Gastroesophageal sphincter (tissue), 4 donors: ENCODE results near the gene MYO7A. TPM values are rescaled to one million over a fixed set of nuclear protein-coding genes. Genes with fewer than 3 reads are reported as not detected.

Experiments
- ATAC-seq: fragments of 150-250 bp; one replicate; pipeline ENCODE4 v1.9.1; 2016; ENCODE audit warnings: mild to moderate bottlenecking, moderate library complexity
- H3K27ac ChIP-seq, 4 donors: fragments of 200-600 bp; sonication (generic) in 3 of 4; 1 replicate in 3 of 4; 2 replicates in 1 of 4; pipeline ENCODE4 v1.5.1; 2016 to 2019
- H3K27me3 ChIP-seq: fragments of 200-600 bp; sonication (generic); one replicate; pipeline ENCODE4 v1.5.1; 2019
- H3K36me3 ChIP-seq, 2 donors: fragments of 200-600 bp; sonication (generic); one replicate each; pipeline ENCODE4 v1.5.1; 2019; ENCODE audit warnings: control low read depth in 1 of 2
- H3K4me1 ChIP-seq, 3 donors: fragments of 200-600 bp; sonication (generic); 1 replicate in 2 of 3; 2 replicates in 1 of 3; pipeline ENCODE4 v1.5.1; 2016 to 2019; ENCODE audit warnings: control low read depth in 2 of 3
- H3K4me3 ChIP-seq, 2 donors: fragments of 200-600 bp; sonication (generic); one replicate each; pipeline ENCODE4 v1.5.1; 2019; ENCODE audit warnings: mild to moderate bottlenecking in 1 of 2, moderate library complexity in 1 of 2
- H3K9me3 ChIP-seq, 3 donors: fragments of 200-600 bp; sonication (generic); one replicate each; pipeline ENCODE4 v1.5.1; 2017 to 2019; ENCODE audit warnings: control low read depth in 2 of 3
- CTCF ChIP-seq, 4 experiments: fragments of 200-600 bp in 2 of 4; fragments of 450-650 bp in 2 of 4; sonication (generic) in 1 of 4; IDR thresholded peaks; one replicate each; pipeline ENCODE4 v1.5.1; 2017 to 2019; ENCODE audit warnings: antibody characterized with exemption in 4 of 4, mild to moderate bottlenecking in 2 of 4, moderate library complexity in 2 of 4
- EP300 ChIP-seq: sonication (generic); formaldehyde crosslinking; IDR thresholded peaks from one replicate; pipeline ENCODE4 v1.6.1; 2017; ENCODE audit warnings: antibody characterized with exemption, mild to moderate bottlenecking
- POLR2A ChIP-seq, 2 donors: fragments of 450-650 bp; IDR thresholded peaks; one replicate each; pipeline ENCODE4 v1.6.1; 2017; ENCODE audit warnings: antibody characterized with exemption in 2 of 2, mild to moderate bottlenecking in 2 of 2, moderate library complexity in 1 of 2
- POLR2AphosphoS5 ChIP-seq: sonication (generic); formaldehyde crosslinking; IDR thresholded peaks from one replicate; pipeline ENCODE4 v1.6.1; 2017; ENCODE audit warnings: antibody characterized with exemption
- WGBS, 2 donors: methylation state at CpG; one replicate each; pipeline ENCODE4 v1.1.5; 2018; ENCODE audit warnings: low coverage in 1 of 2; 5-methylcytosine and 5-hydroxymethylcytosine counted together
- total RNA-seq, 4 donors: library from RNA; depleted of rRNA; stranded (reverse); fragments of >200 nt; gene quantifications; one replicate each; pipeline ENCODE4 v1.1.0, GENCODE V29; 2016

MYO7A gene
- total RNA-seq, 4 donors from 2014 or later: 4.0 to 11.8 (median 8.7) TPM

GRCh38 chr11:77137421-77137820, 9.4 kb downstream of the MYO7A start:
- 85% methylated on average over 4 of the region's 11 CpGs; no CpG with 5 or more reads in 1 of the 2 donors for WGBS, 2 donors
- no peaks in the 10 kb centered on the region for H3K36me3 ChIP-seq
- H3K9me3 ChIP-seq: no peaks in the 10 kb centered on the region
- no peak overlapping the region for H3K27ac ChIP-seq
- TF ChIP-seq POLR2A (IDR thresholded peaks at IDR 0.05) (no peak), CTCF (IDR thresholded peaks at IDR 0.05) (no peak), EP300 (no peak), POLR2AphosphoS5 (no peak)
- no peak for ATAC-seq
- H3K27me3 ChIP-seq: peaks cover 19% of the 10 kb centered on the region
- H3K4me3 ChIP-seq: no peak overlapping the region
- H3K4me1 ChIP-seq: peaks cover 0 to 16% (median 4%) of the 10 kb centered on the region in 3 donors

- Histone ChIP-seq H3K27me3 (peaks cover 19% of the 10 kb centered on the region), H3K4me3 (no peak overlapping the region), H3K4me1 (peaks cover 0 to 16% (median 4%) of the 10 kb centered on the region in 3 donors), H3K36me3 (no peaks in the 10 kb centered on the region), H3K27ac (no peak overlapping the region), H3K9me3 (no peaks in the 10 kb centered on the region)
- no CpG with 5 or more reads among the region's 55 CpGs for WGBS, 2 donors
- ATAC-seq: no peak
- no peak for TF ChIP-seq EP300
- no peak for TF ChIP-seq POLR2A (IDR thresholded peaks at IDR 0.05)
- TF ChIP-seq POLR2AphosphoS5: no peak
- no peak for TF ChIP-seq CTCF (IDR thresholded peaks at IDR 0.05)
These were observed 10.1 kb downstream of the MYO7A start for GRCh38 chr11:77138106-77138649.

GRCh38 chr11:77139201-77139600, 11.2 kb downstream of the MYO7A start:
- Histone ChIP-seq H3K4me1 (peaks cover 0 to 16% (median 4%) of the 10 kb centered on the region in 3 donors), H3K27ac (no peak overlapping the region), H3K36me3 (no peaks in the 10 kb centered on the region), H3K27me3 (peaks cover 19% of the 10 kb centered on the region), H3K9me3 (no peaks in the 10 kb centered on the region), H3K4me3 (no peak overlapping the region)
- no peak for ATAC-seq
- TF ChIP-seq POLR2AphosphoS5 (no peak), EP300 (no peak), POLR2A (IDR thresholded peaks at IDR 0.05) (no peak), CTCF (IDR thresholded peaks at IDR 0.05) (no peak)
- WGBS, 2 donors: 93 to 100% methylated on average over 1 to 3 of the region's 8 CpGs

GRCh38 chr11:77140231-77140851, 12.3 kb downstream of the MYO7A start:
- H3K4me1 ChIP-seq: peaks cover 0 to 16% (median 4%) of the 10 kb centered on the region in 3 donors
- TF ChIP-seq CTCF (IDR thresholded peaks at IDR 0.05) (no peak), POLR2AphosphoS5 (no peak), EP300 (no peak), POLR2A (IDR thresholded peaks at IDR 0.05) (no peak)
- WGBS, 2 donors: 75 to 80% methylated on average over 1 of the region's 8 CpGs

GRCh38 chr11:77141034-77141433, 13.0 kb downstream of the MYO7A start:
- no peak overlapping the region for H3K27ac ChIP-seq
- H3K27me3 ChIP-seq: peaks cover 30% of the 10 kb centered on the region
- H3K36me3 ChIP-seq: no peaks in the 10 kb centered on the region
- TF ChIP-seq POLR2AphosphoS5: no peak
- TF ChIP-seq POLR2A (IDR thresholded peaks at IDR 0.05): no peak
- no peak for TF ChIP-seq EP300
- no peak for TF ChIP-seq CTCF (IDR thresholded peaks at IDR 0.05)
- no peak overlapping the region for H3K4me3 ChIP-seq
- no peak for ATAC-seq
- H3K9me3 ChIP-seq: no peaks in the 10 kb centered on the region
- 83 to 90% methylated on average over 2 to 4 of the region's 4 CpGs for WGBS, 2 donors
- peaks cover 0 to 16% (median 4%) of the 10 kb centered on the region in 3 donors for H3K4me1 ChIP-seq

More at GRCh38 chr11:77140231-77140851, 12.3 kb downstream of the MYO7A start:
- Histone ChIP-seq H3K4me3 (no peak overlapping the region), H3K9me3 (no peaks in the 10 kb centered on the region), H3K27me3 (peaks cover 23% of the 10 kb centered on the region), H3K36me3 (no peaks in the 10 kb centered on the region), H3K27ac (peak overlapping the region in 2 of 4 donors; percentile 6 to 14)
- peak; percentile 64 for ATAC-seq
